HG03520 (cell line): ENCODE results near the gene MEAF6.

Experiments used
- ATAC-seq: cut with Tn5 transposase; IDR thresholded peaks from one replicate; pipeline ENCODE4 v1.9.1; 2021; ENCODE audit warnings: mild to moderate bottlenecking, moderate library complexity; ENCODE audit not compliant: unreplicated experiment

Gene MEAF6

GRCh38 chr1:37485902-37486679, 28.5 kb downstream of the MEAF6 start:
- ATAC-seq: no peak

GRCh38 chr1:37484325-37485051, 30.1 kb downstream of the MEAF6 start:
- ATAC-seq: no peak

GRCh38 chr1:37483785-37484184, 30.8 kb downstream of the MEAF6 start:
- ATAC-seq: no peak

DNA sequence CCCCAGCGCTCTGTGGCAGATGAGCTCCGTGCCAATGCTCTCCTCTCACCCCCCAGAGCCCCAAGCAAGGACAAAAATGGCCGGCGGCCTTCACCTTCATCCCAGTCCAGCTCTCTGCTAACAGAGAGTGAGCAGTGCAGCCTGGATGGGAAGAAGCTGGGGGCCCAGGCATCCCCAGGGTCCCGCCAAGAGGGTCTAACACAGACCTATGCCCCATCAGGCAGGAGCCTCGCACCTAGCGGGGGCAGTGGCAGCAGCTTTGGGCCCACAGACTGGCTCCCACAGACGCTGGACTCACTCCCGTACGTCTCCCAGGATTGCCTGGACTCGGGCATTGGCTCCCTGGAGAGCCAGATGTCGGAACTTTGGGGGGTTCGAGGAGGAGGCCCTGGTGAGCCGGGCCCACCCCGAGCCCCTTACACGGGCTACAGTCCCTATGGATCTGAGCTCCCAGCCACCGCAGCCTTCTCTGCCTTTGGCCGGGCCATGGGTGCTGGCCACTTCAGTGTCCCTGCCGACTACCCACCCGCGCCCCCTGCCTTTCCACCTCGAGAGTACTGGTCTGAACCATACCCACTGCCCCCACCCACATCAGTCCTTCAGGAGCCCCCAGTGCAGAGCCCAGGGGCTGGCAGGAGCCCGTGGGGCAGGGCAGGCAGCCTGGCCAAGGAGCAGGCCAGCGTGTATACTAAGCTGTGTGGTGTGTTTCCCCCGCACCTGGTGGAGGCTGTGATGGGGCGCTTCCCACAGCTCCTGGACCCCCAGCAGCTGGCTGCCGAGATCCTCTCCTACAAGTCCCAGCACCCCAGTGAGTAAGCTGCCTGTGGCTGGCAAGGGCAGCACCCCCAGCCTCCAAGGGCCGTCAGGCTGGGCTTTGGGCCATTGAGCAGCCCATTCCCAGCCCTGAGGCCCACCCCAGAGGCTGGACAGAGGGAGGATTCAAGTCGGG, 31.5 kb downstream of the MEAF6 start:
- no peak for ATAC-seq

DNA sequence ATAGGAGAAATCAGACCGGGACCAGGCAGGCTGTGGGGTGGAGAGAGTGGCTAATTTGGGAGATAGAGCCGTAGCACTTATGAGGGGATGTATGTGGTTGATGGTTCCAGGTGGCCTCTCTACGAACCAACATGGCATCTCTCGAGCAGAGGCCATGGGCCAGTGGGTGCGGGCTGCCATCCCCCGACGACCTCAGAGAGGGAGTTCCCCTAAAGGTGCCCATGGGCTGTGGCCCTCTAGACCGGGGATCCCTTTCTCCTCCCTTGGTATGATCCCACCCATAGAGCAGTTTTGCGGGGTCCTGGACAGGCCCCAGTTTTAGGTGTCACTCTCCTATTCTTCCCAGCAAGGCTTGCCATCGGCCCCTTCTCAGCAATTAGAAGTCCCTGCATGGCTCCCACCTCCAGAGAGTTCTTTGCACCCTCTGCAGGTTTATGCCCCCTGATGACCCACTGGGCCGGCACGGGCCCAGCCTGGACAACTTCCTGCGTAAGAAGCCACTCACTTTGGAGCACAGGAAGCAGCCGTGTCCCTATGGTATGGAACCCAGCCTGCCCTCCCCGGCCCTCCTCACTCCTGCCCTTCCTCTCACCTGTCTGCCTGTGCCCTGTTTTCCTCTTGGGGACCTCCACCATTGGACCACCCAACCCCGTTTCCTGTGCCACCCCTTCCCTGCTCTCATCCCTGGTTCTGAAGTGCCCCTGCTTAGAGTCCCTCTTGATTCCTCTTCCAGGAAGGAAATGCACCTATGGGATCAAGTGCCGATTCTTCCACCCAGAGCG, 32.4 kb downstream of the MEAF6 start:
- no peak for ATAC-seq

- ATAC-seq: no peak
These were observed 33.1 kb downstream of the MEAF6 start for GRCh38 chr1:37481289-37482003.

GRCh38 chr1:37480581-37481288, 33.8 kb downstream of the MEAF6 start:
- no peak for ATAC-seq

DNA sequence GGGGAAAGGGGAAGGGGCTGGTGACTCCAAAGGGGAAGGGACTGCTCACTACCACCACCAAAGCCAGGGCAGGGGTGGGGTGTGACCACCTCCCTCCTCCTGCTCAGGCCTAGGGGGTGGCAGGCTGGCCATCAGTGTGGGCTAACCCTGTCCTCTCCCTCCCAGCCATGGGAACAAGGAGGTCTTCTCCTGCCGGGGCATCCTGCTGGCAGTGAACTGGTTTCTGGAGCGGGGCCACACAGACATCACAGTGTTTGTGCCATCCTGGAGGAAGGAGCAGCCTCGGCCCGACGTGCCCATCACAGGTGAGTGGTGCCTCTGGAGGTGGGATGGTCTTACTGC, 34.5 kb downstream of the MEAF6 start:
- ATAC-seq: no peak

DNA sequence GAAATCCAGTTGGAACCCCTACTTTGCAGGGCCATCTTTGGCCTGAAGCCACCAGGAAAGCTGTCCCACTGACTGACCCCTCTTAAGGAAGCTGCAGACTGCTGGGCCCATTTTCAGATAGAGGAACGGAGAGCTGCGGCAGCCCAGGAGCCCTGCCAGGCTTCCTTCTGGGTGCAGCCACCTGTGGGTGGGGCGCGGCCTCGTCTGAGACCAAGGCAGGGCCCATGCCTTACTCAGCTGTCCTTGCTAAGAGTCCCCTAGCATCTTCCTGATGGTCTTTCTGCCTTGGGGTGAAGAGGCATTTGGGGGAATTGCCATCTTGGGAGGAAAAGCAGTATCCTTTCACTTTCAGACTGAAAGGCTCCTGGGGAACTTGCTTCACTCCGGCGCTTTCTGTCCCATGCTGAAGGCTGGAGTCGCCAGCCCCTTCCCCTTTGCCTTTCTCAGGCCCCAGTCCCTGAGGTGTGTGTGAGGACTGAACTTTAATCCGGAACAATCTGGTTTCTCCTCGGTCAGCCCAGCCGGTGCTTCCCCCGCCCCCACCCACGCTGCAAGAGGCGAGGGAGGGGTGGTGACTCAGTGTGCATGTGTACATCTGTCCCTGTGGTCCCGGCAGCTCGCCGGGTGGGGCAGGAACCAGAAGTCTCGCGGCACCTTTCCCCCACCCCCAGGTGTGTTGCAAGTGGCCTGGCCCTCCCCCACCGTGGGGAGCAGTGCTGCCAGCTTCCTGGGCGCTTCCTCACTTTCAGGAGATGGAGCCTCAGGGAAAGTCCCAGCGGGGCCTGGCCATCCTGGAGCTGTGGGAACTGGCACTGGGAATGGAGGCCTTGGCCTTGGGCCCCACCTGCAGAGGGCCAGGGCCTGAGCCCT, 35.1 kb downstream of the MEAF6 start:
- ATAC-seq: no peak

GRCh38 chr1:37478890-37479254, 35.7 kb downstream of the MEAF6 start:
- ATAC-seq: no peak

DNA sequence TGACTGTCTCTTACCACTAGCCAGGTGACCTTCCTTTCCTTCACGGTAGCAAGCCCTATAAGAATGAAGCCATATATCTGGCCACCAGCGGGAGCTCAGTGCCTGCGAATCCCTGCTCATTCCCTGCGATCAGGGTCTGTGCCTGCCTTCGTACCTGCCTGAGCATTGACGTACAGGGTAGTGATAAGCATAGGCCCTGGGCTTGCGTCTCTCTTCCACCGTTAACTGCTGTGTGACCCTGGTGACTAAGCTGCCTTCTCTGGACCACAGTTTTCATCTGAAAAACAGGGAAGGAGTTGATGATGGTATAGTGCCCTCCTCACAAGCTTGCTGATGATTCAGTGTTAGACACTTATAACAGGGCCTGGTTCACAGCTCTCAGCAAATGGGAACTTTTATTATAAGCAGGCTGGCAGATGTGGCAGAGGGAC, 36.1 kb downstream of the MEAF6 start:
- ATAC-seq: no peak

- ATAC-seq: no peak
These were observed 36.6 kb downstream of the MEAF6 start for GRCh38 chr1:37477946-37478345.

GRCh38 chr1:37477198-37477931, 37.2 kb downstream of the MEAF6 start:
- peak; percentile 31 for ATAC-seq

DNA sequence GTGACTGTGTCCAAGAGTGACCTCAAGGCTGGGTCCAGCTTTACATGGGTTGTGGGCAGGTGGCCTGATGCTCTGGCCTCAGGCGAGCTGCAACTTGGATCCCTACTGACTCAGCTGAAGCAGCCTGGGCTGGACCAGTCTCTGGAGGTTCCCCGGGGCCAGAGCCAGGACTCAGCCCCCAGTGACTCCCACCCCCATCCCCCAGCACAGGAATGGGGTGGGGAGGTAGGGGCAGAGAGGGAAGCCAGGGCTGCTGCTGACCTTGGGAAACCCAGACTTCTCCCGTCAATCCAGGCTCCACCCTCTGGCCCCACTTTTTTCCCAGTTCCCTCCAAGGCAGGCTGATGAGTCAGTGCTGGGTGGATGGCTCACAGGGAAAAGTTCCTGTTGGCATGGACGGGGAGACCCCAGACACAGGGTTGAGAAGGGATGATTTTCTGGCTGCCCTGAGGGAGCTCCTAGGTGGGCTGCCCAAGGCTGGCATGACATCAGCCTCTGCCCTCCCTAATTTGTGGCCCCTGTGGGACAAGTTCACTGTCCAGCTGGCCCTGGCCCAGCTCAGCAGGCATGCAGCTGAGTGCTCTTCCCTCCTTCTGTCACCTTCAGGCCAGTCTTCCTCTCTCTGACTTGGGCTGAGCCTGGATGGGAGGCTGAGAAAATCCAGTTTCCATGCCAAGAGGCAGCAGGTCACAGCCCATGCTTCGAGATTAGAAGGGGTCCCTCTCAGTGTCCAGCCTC, 37.9 kb downstream of the MEAF6 start:
- ATAC-seq: no peak

DNA sequence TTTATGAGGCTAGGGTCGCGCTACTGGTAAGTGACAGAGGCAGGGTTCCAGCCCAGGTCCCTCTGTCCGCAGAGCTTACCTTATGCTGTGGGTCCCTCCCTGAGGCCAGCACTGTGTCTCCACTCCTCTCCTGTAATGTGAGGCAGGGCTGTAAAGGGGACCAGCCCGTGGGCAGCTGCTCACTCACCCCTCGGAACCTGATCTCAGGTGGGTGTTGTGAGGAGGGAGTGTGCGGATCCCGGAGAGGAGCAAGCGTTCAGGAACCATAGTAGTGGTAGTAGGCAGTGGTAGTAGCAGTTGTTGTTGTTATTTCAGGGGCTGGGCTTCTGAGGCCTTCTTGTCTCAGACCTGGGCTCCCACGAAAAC, 38.5 kb downstream of the MEAF6 start:
- ATAC-seq: no peak

- no peak for ATAC-seq
These were observed 39.0 kb downstream of the MEAF6 start for GRCh38 chr1:37475380-37476086.
